Kidney glomerular epithelial cell (primary cell): ENCODE results near the gene UPK3BL2.
"Not testable (repeated sequence)": the region's sequence is repeated elsewhere in the genome, so short reads cannot be mapped to it uniquely, and the experiment has no call there.

Experiments used
- DNase-seq: peaks from one replicate; lab custom pipeline; 2025; lab: John Stamatoyannopoulos, UW

The UPK3BL2 gene

GRCh38 chr7:102494026-102494425 lies 49.5 kb downstream of the UPK3BL2 start:
- not testable (repeated sequence) for DNase-seq

GRCh38 chr7:102493220-102493935 lies 50.1 kb downstream of the UPK3BL2 start:
- not testable (repeated sequence) for DNase-seq

- not testable (repeated sequence) for DNase-seq
Measured at GRCh38 chr7:102490529-102491075, 52.9 kb downstream of the UPK3BL2 start.
